Stimulated activated CD8-positive, alpha-beta memory T cell treated with anti-CD3 and anti-CD28 coated beads, Interleukin-7, amount 100 ng/mL, for 24 hours (primary cell): ENCODE data around the gene PPP1R12B.
"Not testable (repeated sequence)": the region's sequence is repeated elsewhere in the genome, so short reads cannot be mapped to it uniquely, and the experiment has no call there.

ENCODE experiments used
- DNase-seq: peaks from one replicate; pipeline ENCODE4 v3.0.0-alpha.2; 2020; ENCODE audit warnings: low read depth

The PPP1R12B gene

DNA sequence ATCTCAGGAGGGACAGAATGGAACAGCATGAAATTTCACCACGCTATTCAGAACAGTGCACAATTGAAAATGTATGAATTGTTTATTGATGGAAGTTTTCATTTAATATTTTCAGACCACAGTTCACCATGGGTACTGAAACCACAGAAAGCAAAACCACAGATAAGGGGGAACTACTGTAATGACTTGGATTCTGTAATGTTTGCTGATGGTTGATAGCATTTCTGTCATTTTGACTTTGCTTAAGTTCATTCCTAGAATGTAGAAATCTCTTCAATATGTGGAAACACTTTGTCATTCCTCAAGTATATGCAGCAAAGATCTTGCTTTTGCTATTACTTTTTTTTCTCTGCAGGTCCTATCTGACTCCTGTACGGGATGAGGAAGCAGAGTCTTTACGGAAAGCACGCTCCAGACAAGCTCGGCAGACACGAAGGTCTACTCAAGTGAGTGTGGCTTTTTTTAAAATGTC, 139.7 kb downstream of the PPP1R12B start:
- not testable (repeated sequence) for DNase-seq

DNA sequence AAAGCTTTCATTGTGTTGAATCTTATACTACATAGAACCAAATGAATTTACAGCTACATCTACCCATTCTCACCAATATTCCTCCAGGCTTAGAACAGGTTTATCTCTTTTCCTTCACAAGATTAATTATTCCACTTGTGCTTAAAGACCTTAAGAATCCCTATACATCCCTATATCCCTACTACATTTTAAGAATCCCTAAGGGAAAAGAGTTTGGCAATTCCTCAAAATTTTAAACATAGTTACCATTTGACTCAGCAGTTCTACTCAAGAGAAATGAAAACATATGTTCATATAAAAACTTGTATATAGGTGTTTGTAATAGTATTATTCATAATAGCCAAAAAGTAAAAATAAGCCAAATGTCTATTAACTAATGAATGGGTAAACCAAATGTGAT, 140.6 kb downstream of the PPP1R12B start:
- DNase-seq, result not testable (repeated sequence)

DNA sequence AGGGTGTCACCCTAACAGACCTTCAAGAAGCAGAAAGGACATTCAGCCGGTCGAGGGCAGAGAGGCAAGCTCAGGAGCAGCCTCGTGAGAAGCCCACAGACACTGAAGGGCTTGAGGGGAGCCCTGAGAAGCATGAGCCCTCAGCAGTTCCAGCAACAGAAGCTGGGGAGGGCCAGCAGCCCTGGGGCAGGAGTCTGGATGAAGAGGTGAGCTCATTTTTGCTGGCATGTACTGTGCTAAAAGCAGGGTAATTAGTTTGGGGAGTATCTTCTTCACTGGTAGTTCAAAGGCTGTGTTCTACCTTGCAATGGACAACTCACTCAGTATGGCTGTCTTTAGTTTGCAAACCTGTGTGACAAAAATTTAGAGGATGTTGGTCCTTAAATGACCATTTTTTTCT, 144.6 kb downstream of the PPP1R12B start:
- not testable (repeated sequence) for DNase-seq

GRCh38 chr1:202498542-202498941, 150.0 kb downstream of the PPP1R12B start:
- DNase-seq, result no peak

DNA sequence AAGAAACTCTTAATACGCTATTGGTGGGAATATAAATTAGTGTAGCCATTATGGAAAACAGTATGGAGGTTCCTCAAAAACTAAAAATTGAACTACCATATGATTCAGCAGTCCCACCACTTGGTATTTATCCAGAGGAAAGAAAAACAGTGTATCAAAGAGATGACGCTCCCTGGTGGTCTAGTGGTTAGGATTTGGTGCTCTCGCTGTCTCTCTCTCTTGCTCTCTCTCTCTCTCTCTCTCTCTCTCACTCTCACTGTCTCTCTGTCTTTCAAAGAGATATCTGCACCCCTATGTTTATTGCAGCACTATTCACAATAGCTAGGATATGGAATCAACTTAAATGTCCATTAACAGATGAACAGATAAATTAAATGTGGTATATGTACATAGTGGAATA, 151.5 kb downstream of the PPP1R12B start:
- not testable (repeated sequence) for DNase-seq

DNA sequence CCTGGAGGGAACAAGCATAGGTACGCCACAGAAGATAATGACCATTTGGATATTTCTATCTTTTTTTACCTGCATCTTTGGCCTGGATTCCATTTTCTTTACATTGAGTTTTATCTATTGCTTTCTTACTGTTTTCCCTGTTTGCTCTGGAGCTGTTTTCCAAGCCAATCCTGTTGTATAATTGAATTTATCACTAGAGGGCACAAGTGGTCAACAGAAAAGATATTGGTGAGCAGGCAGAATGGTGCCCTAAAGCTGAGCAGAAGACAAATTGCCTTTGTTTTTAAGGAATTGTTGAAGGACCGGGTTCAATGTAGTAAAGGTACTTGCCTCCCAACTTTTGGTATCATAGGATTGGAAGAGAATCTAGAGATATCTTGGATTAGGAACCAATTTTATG, 152.8 kb downstream of the PPP1R12B start:
- DNase-seq, result no peak

DNA sequence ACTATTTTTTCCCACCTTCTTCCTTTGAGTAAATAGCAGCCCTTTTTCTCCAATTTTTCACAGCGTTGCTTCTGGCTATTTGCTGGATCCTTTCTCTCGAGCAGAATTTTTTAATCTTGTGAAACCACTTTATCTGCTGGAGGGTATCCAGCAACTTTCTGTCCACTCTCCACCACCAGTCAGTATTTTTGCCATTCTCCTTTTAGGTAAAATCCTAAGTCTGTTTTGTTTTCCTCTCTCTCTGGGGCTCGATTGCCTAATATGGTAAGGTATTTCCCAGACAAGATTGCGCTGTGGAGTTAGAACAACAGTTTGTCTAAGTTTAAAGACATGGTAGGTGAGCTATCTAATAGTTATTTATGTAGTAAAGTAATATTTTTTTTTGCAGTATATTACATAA, 156.9 kb downstream of the PPP1R12B start:
- DNase-seq, result no peak

GRCh38 chr1:202505880-202506575, 157.5 kb downstream of the PPP1R12B start:
- DNase-seq, result not testable (repeated sequence)

GRCh38 chr1:202508863-202509262, 160.4 kb downstream of the PPP1R12B start:
- DNase-seq, result not testable (repeated sequence)

- not testable (repeated sequence) for DNase-seq
Measured at GRCh38 chr1:202513875-202514274, 165.4 kb downstream of the PPP1R12B start.

DNA sequence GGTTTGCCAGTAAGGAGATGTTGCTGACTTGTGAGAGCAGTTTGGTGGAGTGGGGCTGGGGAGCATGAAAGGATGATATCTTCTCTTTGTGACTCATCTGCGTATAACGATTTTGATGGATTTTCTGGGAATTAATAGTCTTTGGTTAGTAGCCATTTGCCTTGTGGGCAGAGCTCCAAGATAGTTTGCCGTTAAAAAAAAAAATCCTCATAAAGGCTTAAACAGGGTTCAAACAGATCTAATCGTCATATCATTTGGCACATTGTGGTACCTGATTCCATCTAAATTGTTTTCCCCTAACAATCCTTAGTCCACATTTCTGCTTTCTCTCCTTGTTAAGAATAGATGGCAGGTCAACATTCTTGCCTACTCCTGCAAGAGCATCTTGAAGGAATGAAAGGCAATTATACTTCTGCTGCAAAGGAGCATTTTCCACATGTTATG, 168.0 kb downstream of the PPP1R12B start:
- DNase-seq, result no peak

DNA sequence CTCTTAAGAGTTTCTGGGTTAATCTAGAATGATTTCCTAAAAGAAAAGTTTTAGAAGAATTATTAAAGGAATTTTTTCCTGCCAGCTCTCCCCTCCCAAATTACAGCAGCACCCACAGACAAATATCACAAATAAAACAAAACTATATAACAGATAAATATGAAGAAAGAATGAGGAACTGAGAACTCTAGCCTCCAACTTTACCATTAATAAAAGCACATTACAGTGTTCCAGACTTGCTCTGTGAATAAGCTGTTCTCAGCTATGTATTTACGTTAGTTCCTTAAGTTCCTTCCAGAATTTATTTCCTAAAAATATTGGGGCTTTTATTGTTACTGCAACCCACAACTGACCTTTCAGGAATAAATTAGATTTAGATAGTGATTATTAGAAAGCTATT, 168.6 kb downstream of the PPP1R12B start:
- not testable (repeated sequence) for DNase-seq

DNA sequence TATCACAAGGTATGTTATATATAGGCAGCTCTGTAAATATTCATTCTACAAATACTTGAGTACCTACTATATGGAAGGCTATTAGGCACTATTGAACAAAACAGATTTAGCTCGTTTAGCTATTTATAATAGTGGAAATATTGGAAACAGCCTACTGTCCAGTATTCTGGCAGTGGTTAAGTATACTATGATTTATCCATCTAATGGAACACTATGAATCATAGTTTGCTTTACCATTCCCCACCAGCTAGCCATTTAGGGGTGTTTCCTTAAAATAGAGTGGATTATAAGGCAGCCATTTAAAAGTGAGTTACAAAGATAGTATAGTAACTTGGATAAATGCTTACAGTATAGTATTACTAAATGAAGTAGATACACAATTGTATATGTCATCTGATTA, 169.7 kb downstream of the PPP1R12B start:
- not testable (repeated sequence) for DNase-seq

DNA sequence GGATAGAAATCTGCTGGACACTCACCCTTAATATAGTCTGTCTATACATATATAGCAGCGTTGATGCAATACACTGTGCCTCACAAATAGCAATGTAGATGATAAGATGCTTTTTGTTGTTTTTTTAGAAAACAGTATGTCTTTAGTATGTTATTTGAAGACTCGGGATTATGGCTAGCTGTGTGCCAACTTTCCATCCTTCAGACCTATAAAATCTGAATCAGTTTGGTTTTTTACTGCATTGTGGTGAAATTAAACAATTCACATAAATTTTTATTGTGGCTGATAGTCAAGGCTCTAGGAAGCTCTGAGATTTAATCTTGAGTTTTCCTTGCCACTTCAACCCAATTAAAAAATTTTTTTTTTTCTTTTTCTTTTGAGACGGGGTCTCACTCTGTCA, 170.4 kb downstream of the PPP1R12B start:
- DNase-seq, result not testable (repeated sequence)

- not testable (repeated sequence) for DNase-seq
Measured at GRCh38 chr1:202520129-202520856, 171.8 kb downstream of the PPP1R12B start.

GRCh38 chr1:202520857-202521216, 172.3 kb downstream of the PPP1R12B start:
- not testable (repeated sequence) for DNase-seq

- not testable (repeated sequence) for DNase-seq
Measured at GRCh38 chr1:202521484-202521883, 173.0 kb downstream of the PPP1R12B start.

GRCh38 chr1:202521886-202522285, 173.4 kb downstream of the PPP1R12B start:
- no peak for DNase-seq

DNA sequence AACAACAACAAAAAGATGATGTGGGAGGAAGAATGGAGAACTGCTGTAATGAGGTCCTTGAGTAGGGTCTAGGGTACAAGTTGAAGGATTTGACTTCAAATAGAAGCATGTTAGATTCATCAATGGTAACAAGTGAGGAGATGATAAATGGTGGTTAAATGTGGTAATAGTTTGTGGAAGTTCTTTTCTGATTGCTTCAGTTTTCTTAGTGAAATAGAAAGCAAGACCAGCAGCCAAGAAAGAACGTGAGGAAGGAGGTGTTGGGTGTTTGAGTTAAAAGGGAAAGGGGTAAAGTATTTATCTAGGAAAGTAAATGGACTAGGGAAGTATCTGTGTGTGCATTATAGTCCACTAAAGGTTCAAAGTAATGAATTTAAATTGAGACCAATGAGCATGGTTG, 177.6 kb downstream of the PPP1R12B start:
- DNase-seq, result not testable (repeated sequence)

- DNase-seq, result not testable (repeated sequence)
Measured at GRCh38 chr1:202528096-202528722, 179.7 kb downstream of the PPP1R12B start.

DNA sequence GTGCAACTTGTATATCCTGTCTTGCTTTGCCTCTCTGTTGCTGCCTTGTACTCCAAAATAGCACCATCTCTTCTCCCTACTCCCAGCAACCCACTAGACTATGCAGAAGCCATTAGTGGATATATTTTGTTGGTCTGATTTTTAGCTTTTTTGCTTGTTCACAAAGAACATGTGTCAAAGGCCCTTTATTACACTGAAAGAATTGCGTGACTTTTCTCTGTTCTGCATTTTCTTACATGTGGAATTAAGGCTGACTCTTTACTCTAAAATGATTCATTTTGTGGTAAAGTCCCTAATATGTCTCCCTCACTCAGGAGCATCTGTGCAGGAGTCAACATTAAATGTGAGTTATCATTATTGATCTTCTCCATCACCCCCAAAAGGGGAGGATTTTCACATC, 182.2 kb downstream of the PPP1R12B start:
- not testable (repeated sequence) for DNase-seq

GRCh38 chr1:202531472-202531811, 182.9 kb downstream of the PPP1R12B start:
- no peak for DNase-seq
